ENCODE data around the gene NETO2.

NETO2 gene

DNA sequence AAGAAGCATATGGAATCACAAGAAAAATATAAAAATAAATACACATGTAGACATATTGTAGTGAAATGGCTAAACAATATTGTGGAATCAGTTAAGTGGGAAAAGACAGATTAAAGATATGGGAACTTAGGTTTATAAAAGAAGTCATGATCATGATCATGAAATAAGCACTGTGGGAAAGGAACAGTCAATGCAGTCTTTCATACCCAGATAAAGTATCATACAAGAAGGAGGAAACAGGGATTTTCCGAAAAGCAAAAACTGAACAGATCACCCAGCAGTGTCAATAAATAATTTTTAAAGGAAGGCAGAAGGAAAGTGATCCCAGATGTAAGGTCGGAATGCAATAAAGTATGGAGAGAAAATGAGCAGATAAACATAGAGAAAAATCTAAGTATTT is 71.6 kb downstream of the NETO2 start:
- ChIA-PET CTCF (no interaction called here), POLR2A (no interaction called here)
- no peaks in the 10 kb centered on the region for H3K36me3 ChIP-seq (ENCODE audit: control insufficient read depth in 2 of 2, insufficient read depth in 1 of 2, low read length in 2 of 2)
- H3K9me3 ChIP-seq (ENCODE audit: control insufficient read depth, insufficient read depth, low read depth, low read length) = no peaks in the 10 kb centered on the region
- H3K4me3 ChIP-seq (ENCODE audit: low read depth, low read length) = no peak overlapping the region
- no peak overlapping the region for H3K27ac ChIP-seq (ENCODE audit: extremely low read depth, low read depth, low read length)
- H3K4me1 ChIP-seq (ENCODE audit: control insufficient read depth, insufficient read depth, low read length) = no peaks in the 10 kb centered on the region
- TF ChIP-seq ZNF792 (tag by site-specific recombination; IDR thresholded peaks at IDR 0.05) = no peak
- TF ChIP-seq ZNF560 (tag by site-specific recombination; IDR thresholded peaks at IDR 0.05; ENCODE audit: borderline replicate concordance) = no peak
- no peak for TF ChIP-seq KLF7 (tag by site-specific recombination; IDR thresholded peaks at IDR 0.05; ENCODE audit: borderline replicate concordance)
- TF ChIP-seq, protein P1, sequence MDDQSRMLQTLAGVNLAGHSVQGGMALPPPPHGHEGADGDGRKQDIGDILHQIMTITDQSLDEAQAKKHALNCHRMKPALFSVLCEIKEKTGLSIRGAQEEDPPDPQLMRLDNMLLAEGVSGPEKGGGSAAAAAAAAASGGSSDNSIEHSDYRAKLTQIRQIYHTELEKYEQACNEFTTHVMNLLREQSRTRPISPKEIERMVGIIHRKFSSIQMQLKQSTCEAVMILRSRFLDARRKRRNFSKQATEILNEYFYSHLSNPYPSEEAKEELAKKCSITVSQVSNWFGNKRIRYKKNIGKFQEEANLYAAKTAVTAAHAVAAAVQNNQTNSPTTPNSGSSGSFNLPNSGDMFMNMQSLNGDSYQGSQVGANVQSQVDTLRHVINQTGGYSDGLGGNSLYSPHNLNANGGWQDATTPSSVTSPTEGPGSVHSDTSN (CRISPR knock-in tag; IDR thresholded peaks at IDR 0.05) = no peak
- TF ChIP-seq HOXC10 (CRISPR knock-in tag; IDR thresholded peaks at IDR 0.05) = no peak
- no peak for TF ChIP-seq ZNF174 (tag by site-specific recombination; IDR thresholded peaks at IDR 0.05)
- no peak for TF ChIP-seq INSM2 (tag by site-specific recombination; IDR thresholded peaks at IDR 0.05)
- no peak for TF ChIP-seq ZNF791 (tag by site-specific recombination; IDR thresholded peaks at IDR 0.05)
- TF ChIP-seq ZBTB17 (tag by site-specific recombination; IDR thresholded peaks at IDR 0.05) = no peak
- no peak for TF ChIP-seq KLF1 (tag by site-specific recombination; IDR thresholded peaks at IDR 0.05)
- TF ChIP-seq ZBTB7A (tag by site-specific recombination; IDR thresholded peaks at IDR 0.05; ENCODE audit: low read depth) = no peak
- no peak for TF ChIP-seq ZNF830 (tag by site-specific recombination; IDR thresholded peaks at IDR 0.05; ENCODE audit: low read depth)
- TF ChIP-seq ZFP41 (tag by site-specific recombination; IDR thresholded peaks at IDR 0.05; ENCODE audit: borderline replicate concordance) = no peak
- TF ChIP-seq ZNF585B (tag by site-specific recombination; IDR thresholded peaks at IDR 0.05) = no peak
- no peak for TF ChIP-seq ZNF529 (tag by site-specific recombination; IDR thresholded peaks at IDR 0.05; ENCODE audit: insufficient replicate concordance)
- TF ChIP-seq KLF10 (tag by site-specific recombination; IDR thresholded peaks at IDR 0.05) = no peak
- TF ChIP-seq ZNF677 (tag by site-specific recombination; IDR thresholded peaks at IDR 0.05) = no peak
- no peak for TF ChIP-seq ZNF621 (tag by site-specific recombination; IDR thresholded peaks at IDR 0.05)
- TF ChIP-seq, protein P2, sequence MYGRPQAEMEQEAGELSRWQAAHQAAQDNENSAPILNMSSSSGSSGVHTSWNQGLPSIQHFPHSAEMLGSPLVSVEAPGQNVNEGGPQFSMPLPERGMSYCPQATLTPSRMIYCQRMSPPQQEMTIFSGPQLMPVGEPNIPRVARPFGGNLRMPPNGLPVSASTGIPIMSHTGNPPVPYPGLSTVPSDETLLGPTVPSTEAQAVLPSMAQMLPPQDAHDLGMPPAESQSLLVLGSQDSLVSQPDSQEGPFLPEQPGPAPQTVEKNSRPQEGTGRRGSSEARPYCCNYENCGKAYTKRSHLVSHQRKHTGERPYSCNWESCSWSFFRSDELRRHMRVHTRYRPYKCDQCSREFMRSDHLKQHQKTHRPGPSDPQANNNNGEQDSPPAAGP (tag by site-specific recombination; IDR thresholded peaks at IDR 0.05) = no peak

GRCh38 chr16:47069841-47070584 is 73.7 kb downstream of the NETO2 start:
- Histone ChIP-seq H3K9me3 (ENCODE audit: control insufficient read depth, insufficient read depth, low read depth, low read length) (no peaks in the 10 kb centered on the region), H3K36me3 (ENCODE audit: control insufficient read depth in 2 of 2, insufficient read depth in 1 of 2, low read length in 2 of 2) (no peaks in the 10 kb centered on the region), H3K4me3 (ENCODE audit: low read depth, low read length) (no peak overlapping the region), H3K27ac (ENCODE audit: extremely low read depth, low read depth, low read length) (no peak overlapping the region), H3K4me1 (ENCODE audit: control insufficient read depth, insufficient read depth, low read length) (no peaks in the 10 kb centered on the region)
- TF ChIP-seq ZNF621 (tag by site-specific recombination; IDR thresholded peaks at IDR 0.05) = no peak
- TF ChIP-seq, protein P3, sequence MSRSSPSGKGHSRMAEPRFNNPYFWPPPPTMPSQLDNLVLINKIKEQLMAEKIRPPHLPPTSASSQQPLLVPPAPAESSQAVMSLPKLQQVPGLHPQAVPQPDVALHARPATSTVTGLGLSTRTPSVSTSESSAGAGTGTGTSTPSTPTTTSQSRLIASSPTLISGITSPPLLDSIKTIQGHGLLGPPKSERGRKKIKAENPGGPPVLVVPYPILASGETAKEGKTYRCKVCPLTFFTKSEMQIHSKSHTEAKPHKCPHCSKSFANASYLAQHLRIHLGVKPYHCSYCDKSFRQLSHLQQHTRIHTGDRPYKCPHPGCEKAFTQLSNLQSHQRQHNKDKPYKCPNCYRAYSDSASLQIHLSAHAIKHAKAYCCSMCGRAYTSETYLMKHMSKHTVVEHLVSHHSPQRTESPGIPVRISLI (tag by site-specific recombination; IDR thresholded peaks at IDR 0.05) = no peak
- no peak for TF ChIP-seq ZBTB21 (tag by site-specific recombination; IDR thresholded peaks at IDR 0.05)
- TF ChIP-seq ZNF664 (tag by site-specific recombination; IDR thresholded peaks at IDR 0.05) = no peak
- ChIA-PET CTCF (no interaction called here), POLR2A (no interaction called here)
